AG09309 (cell line): ENCODE data around the gene NLRP3.
"Not testable (repeated sequence)": the region's sequence is repeated elsewhere in the genome, so short reads cannot be mapped to it uniquely, and the experiment has no call there.

Experiments
- DNase-seq: peaks from one replicate; pipeline ENCODE4 v3.0.0-alpha.2; 2010; ENCODE audit warnings: low read depth
- H3K4me3 ChIP-seq: 2 replicates; pipeline ENCODE4 v1.5.1; 2011; ENCODE audit warnings: mild to moderate bottlenecking, low read depth, low read length, moderate library complexity; ENCODE audit not compliant: control insufficient read depth
- CTCF ChIP-seq: IDR thresholded peaks from 2 replicates; pipeline ENCODE4 v1.5.1; 2011; ENCODE audit warnings: mild to moderate bottlenecking, low read depth, low read length, inconsistent platforms; ENCODE audit not compliant: insufficient read depth, control insufficient read depth; ENCODE audit errors: missing control alignments

The NLRP3 gene

DNA sequence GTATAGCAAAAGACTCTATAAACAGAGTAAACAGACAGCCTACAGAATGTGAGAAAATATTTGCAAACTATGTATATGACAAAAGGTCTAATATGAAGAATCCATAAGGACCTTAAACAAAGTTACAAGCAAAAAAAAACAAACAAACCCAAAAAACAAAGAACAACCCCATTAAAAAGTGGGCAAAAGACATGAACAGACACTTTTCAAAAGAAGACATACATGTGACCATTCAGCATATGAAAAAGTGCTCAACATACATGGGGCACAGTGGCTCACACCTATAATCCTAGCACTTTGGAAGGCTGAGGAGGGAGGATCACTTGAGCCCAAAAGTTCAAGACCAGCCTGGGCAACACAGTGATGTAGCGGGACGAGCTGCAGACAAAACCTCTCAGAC lies 59.8 kb downstream of the NLRP3 start:
- TF ChIP-seq CTCF: no peak
- DNase-seq: no peak
- no peak overlapping the region for H3K4me3 ChIP-seq

GRCh38 chr1:247476328-247477058 lies 60.5 kb downstream of the NLRP3 start:
- not testable (repeated sequence) for DNase-seq, H3K4me3 ChIP-seq

GRCh38 chr1:247482747-247483146 lies 66.8 kb downstream of the NLRP3 start:
- no peak for TF ChIP-seq CTCF
- no peak for DNase-seq
- H3K4me3 ChIP-seq: no peak overlapping the region

DNA sequence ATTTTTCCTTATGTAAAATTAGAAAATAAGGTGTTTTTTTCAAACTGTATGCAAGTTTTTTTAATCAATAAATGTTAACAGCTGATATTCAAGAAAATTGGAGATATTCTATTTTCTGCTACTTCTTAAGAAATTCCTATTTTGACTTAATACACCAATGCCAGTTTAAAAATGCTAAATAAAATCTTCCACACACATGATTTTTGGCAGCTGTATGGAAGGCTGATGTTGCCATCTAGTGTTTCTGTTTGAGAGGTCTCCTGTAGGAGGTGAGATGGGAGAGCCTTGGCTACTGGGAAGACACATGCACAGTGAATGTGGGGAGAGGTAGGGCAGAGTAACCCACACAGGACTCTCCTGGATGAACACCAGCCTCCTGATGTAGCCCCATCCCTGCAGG lies 71.1 kb downstream of the NLRP3 start:
- DNase-seq: no peak
- TF ChIP-seq CTCF: peak; percentile 38
- no peak overlapping the region for H3K4me3 ChIP-seq

DNA sequence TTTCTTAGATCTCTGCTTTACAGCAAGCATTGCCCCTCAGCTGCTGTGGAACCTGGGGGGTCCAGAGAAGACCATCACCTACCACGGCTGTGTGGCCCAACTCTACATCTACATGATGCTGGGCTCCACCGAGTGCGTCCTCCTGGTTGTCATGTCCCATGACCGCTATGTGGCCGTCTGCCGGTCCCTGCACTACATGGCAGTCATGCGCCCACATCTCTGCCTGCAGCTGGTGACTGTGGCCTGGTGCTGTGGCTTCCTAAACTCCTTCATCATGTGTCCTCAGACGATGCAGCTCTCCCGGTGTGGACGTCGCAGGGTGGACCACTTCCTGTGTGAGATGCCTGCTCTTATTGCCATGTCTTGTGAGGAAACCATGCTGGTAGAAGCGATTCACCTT lies 75.4 kb downstream of the NLRP3 start:
- no peak for TF ChIP-seq CTCF
- no peak for DNase-seq
- no peak overlapping the region for H3K4me3 ChIP-seq

- H3K4me3 ChIP-seq: no peak overlapping the region
- TF ChIP-seq CTCF: no peak
- DNase-seq: no peak
Measured at GRCh38 chr1:247493106-247493505, 77.1 kb downstream of the NLRP3 start.

DNA sequence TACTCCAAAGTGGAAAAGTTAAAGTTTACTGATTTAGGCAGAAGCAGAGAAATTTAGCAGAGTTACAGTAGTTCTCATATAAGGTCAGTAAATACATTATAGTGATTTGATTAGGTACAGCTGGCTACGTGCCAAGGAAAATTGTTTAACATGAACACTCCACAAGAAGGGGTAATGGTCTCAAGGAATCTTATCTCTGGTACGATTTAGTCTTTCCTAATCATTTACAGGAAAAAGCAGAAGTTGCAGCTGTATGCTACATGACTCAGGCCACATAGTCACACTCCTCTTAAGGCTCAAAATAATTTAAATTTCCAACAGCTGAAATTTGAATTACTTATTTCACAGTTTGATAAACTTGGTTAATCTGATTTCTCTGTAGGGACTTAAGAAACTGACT lies 78.8 kb downstream of the NLRP3 start:
- H3K4me3 ChIP-seq: no peak overlapping the region
- no peak for TF ChIP-seq CTCF
- DNase-seq: no peak
